DND-41 (cell line): ENCODE data around the gene DOCK8.

ENCODE experiments used
- EZH2 ChIP-seq: IDR thresholded peaks from 3 replicates; pipeline ENCODE4 v1.6.1; 2012; ENCODE audit warnings: borderline replicate concordance, low read depth, mild to moderate bottlenecking, moderate library complexity, low read length, inconsistent platforms; ENCODE audit not compliant: severe bottlenecking
- TF ChIP-seq, protein P1 (sequence below): IDR thresholded peaks from 2 replicates; pipeline ENCODE4 v1.5.1; 2012; ENCODE audit warnings: borderline replicate concordance, low read length, moderate library complexity, mild to moderate bottlenecking; ENCODE audit not compliant: poor library complexity, severe bottlenecking; ENCODE audit errors: extremely low read depth

- TF ChIP-seq EZH2: no peak
- TF ChIP-seq, protein P1, sequence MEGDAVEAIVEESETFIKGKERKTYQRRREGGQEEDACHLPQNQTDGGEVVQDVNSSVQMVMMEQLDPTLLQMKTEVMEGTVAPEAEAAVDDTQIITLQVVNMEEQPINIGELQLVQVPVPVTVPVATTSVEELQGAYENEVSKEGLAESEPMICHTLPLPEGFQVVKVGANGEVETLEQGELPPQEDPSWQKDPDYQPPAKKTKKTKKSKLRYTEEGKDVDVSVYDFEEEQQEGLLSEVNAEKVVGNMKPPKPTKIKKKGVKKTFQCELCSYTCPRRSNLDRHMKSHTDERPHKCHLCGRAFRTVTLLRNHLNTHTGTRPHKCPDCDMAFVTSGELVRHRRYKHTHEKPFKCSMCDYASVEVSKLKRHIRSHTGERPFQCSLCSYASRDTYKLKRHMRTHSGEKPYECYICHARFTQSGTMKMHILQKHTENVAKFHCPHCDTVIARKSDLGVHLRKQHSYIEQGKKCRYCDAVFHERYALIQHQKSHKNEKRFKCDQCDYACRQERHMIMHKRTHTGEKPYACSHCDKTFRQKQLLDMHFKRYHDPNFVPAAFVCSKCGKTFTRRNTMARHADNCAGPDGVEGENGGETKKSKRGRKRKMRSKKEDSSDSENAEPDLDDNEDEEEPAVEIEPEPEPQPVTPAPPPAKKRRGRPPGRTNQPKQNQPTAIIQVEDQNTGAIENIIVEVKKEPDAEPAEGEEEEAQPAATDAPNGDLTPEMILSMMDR: no peak
Observed at GRCh38 chr9:382383-382782, 167.7 kb downstream of the DOCK8 start.
